ENCODE results near the gene BUD13. TPM values are rescaled to one million over a fixed set of nuclear protein-coding genes. Genes with fewer than 3 reads are reported as not detected.

BUD13 gene
- total RNA-seq, 2 donors from 2014 or later: 8.9 to 15.8 TPM

GRCh38 chr11:116778556-116778955, 5.8 kb upstream of the BUD13 start:
- intact Hi-C loops (cut with DNase I): no loop called here
- WGBS, 2 donors: 93 to 100% methylated on average over 4 of the region's 4 CpGs

GRCh38 chr11:116777056-116777455, 4.3 kb upstream of the BUD13 start:
- TF ChIP-seq POLR2A (IDR thresholded peaks at IDR 0.05): no peak
- no peak for TF ChIP-seq CTCF (IDR thresholded peaks at IDR 0.05)
- no peak for ATAC-seq
- peaks cover 0 to 20% of the 10 kb centered on the region in 2 donors for H3K36me3 ChIP-seq (replicated peaks in 1 of 2; ENCODE audit: insufficient read depth in 1 of 2, low read depth in 2 of 2)

More at GRCh38 chr11:116778556-116778955, 5.8 kb upstream of the BUD13 start:
- Histone ChIP-seq H3K36me3 (replicated peaks in 1 of 2; ENCODE audit: insufficient read depth in 1 of 2, low read depth in 2 of 2) (peaks cover 0 to 27% of the 10 kb centered on the region in 2 donors), H3K4me3 (no peak overlapping the region), H3K4me1 (peaks cover 7% of the 10 kb centered on the region), H3K9me3 (no peaks in the 10 kb centered on the region), H3K27ac (no peak overlapping the region), H3K27me3 (no peaks in the 10 kb centered on the region)
- ATAC-seq (no peak), DNase-seq (no peak)
- no peak for TF ChIP-seq CTCF (IDR thresholded peaks at IDR 0.05)
- TF ChIP-seq POLR2A (IDR thresholded peaks at IDR 0.05): no peak

GRCh38 chr11:116776522-116776984, 3.8 kb upstream of the BUD13 start:
- Histone ChIP-seq H3K9me3 (no peaks in the 10 kb centered on the region), H3K27me3 (no peaks in the 10 kb centered on the region), H3K4me3 (no peak overlapping the region), H3K4me1 (peaks cover 15% of the 10 kb centered on the region), H3K27ac (no peak overlapping the region), H3K36me3 (replicated peaks in 1 of 2; ENCODE audit: insufficient read depth in 1 of 2, low read depth in 2 of 2) (peaks cover 0 to 20% of the 10 kb centered on the region in 2 donors)
- TF ChIP-seq POLR2A (IDR thresholded peaks at IDR 0.05): no peak
- no peak for TF ChIP-seq CTCF (IDR thresholded peaks at IDR 0.05)
- DNase-seq: no peak
- ATAC-seq: no peak
- intact Hi-C loops (cut with DNase I): no loop called here

More at GRCh38 chr11:116777056-116777455, 4.3 kb upstream of the BUD13 start:
- DNase-seq: no peak
- Histone ChIP-seq H3K4me3 (no peak overlapping the region), H3K27ac (no peak overlapping the region), H3K4me1 (peaks cover 10% of the 10 kb centered on the region), H3K27me3 (no peaks in the 10 kb centered on the region), H3K9me3 (no peaks in the 10 kb centered on the region)
- WGBS, 2 donors: 80 to 85% methylated on average over 7 of the region's 7 CpGs
- intact Hi-C loops (cut with DNase I): no loop called here

GRCh38 chr11:116775975-116776374, 3.2 kb upstream of the BUD13 start:
- Histone ChIP-seq H3K27ac (no peak overlapping the region), H3K36me3 (replicated peaks in 1 of 2; ENCODE audit: insufficient read depth in 1 of 2, low read depth in 2 of 2) (peaks cover 0 to 18% of the 10 kb centered on the region in 2 donors), H3K27me3 (no peaks in the 10 kb centered on the region), H3K4me3 (no peak overlapping the region), H3K4me1 (peaks cover 21% of the 10 kb centered on the region), H3K9me3 (no peaks in the 10 kb centered on the region)
- intact Hi-C loops (cut with DNase I): no loop called here
- no peak for ATAC-seq
- TF ChIP-seq CTCF (IDR thresholded peaks at IDR 0.05): no peak
- no peak for TF ChIP-seq POLR2A (IDR thresholded peaks at IDR 0.05)
- 82 to 95% methylated on average over 5 of the region's 5 CpGs for WGBS, 2 donors
- DNase-seq: no peak

- ATAC-seq (no peak), DNase-seq (no peak)
- Histone ChIP-seq H3K9me3 (no peaks in the 10 kb centered on the region), H3K4me1 (peaks cover 24% of the 10 kb centered on the region), H3K27ac (no peak overlapping the region), H3K36me3 (replicated peaks in 1 of 2; ENCODE audit: insufficient read depth in 1 of 2, low read depth in 2 of 2) (peaks cover 0 to 13% of the 10 kb centered on the region in 2 donors), H3K4me3 (no peak overlapping the region), H3K27me3 (no peaks in the 10 kb centered on the region)
- TF ChIP-seq CTCF (IDR thresholded peaks at IDR 0.05) (no peak), POLR2A (IDR thresholded peaks at IDR 0.05) (no peak)
- WGBS, 2 donors: 83 to 84% methylated on average over 4 to 5 of the region's 5 CpGs
- intact Hi-C loops (cut with DNase I): no loop called here
Measured at GRCh38 chr11:116774661-116775060, 1.9 kb upstream of the BUD13 start.

Measured in body of pancreas (tissue), 4 donors.